ENCODE results near the gene RUNDC3A.
A peak's percentile ranks its signal among the peaks of the same experiment; 100 is the strongest.

RUNDC3A gene

DNA sequence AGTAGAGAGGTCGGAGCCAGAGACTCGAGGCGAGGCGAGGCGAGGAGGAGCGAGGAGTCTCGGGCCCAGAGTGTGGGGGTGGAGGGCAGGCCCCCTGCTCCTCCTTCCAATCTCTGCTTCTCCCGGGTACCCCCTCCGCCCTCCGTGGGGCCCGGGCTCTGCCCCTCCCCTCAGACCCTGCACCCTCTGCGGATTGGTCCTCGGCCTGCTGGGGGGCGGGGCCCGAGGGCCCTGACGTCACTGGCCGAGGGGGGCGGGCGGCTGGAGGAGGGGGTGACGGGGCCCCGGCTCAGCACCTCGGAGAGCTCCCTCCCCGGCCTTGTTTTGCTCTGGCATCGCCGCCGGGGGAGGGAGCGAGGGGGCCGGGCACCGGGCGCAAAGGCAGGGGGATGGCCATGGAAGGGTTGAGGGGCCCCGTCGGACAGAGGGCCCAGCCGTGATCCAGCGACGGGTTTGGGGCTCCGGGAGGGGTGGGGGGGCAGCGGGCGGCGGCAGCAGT lies at the start of gene RUNDC3A:
TSS of gene RUNDC3A (plus strand) at position 282 of the 499 bp plus-strand sequence. CDS start 232 bp downstream, outside the sequence.
- no peak for DNase-seq (ENCODE audit: low read depth, low spot score)

DNA sequence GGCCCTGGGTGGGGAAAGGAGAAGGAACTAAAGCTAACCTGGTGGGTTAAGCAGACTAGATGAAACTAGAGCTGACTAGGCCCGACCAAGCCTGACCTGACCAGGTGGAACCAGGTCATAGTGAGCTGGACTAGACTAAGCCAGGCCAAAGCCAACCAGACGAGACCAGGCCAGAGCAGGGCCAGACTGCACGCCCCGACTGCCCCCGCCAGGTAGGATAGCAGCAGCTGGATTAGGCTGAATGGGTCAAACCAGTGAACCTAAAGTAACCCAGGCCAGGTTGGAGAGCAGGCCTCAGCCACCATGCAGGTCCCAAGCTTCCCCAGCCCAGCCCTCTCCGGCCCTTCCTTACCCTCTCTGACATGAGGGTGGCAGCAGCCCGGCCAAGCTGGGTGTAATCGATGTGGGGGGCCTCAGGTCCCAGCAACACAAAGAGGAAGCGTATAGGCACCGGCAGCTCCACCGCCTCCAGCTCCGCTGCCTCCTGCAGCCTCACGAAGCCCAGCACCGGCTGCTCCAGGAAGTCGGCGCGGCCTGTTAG lies 49.5 kb upstream of the RUNDC3A start:
- DNase-seq (ENCODE audit: low read depth, low spot score) = no peak

DNA sequence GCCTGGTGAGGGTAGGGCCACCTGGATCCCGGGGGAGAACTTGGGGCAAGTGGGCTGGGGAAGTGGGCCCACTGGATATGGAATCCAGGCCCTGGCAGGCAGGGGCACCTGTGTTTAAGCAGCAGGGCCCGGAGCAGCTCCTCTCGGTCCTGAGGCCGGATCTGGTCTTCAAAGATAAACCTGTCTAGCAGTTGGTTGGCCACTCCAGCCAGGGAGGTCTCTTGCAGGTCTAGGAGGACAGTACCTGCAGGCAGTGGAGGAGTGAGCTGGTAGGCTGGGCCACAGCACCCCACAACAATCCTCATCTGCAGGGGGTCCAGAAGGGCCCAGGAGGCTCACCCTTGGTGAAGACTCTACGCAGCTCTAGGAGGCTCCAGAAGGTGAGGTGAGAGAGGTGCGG lies 48.1 kb upstream of the RUNDC3A start:
- no peak for DNase-seq (ENCODE audit: low read depth, low spot score)

DNA sequence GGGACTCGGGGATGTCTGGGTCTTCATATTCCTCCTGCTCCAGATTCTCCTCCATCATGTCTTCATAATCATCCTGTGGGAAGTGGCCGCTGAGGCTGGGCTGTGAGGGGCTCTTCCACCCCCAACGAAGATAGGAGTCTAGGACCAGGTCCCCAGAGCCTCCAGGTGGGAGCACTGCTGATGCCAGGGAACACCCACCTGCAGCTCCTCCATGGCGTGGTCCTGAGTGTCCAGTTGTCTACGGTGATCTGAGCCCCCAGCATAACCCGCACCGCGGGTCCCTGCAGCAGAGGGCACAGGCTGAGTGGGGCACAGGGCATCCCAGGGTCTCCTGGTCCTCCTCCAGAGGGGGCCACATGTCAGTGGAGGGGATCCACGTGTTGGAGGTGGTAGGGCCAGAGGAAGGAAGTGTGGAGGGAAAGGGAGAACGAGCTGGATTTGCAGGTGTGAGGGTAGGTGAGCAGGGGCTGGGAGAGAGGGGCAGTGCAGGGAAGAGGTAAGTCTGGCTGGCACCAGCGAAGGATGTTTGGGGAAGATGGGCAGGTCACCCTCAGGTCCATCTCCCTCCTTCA lies 45.7 kb upstream of the RUNDC3A start:
- DNase-seq (ENCODE audit: low read depth, low spot score) = no peak

DNA sequence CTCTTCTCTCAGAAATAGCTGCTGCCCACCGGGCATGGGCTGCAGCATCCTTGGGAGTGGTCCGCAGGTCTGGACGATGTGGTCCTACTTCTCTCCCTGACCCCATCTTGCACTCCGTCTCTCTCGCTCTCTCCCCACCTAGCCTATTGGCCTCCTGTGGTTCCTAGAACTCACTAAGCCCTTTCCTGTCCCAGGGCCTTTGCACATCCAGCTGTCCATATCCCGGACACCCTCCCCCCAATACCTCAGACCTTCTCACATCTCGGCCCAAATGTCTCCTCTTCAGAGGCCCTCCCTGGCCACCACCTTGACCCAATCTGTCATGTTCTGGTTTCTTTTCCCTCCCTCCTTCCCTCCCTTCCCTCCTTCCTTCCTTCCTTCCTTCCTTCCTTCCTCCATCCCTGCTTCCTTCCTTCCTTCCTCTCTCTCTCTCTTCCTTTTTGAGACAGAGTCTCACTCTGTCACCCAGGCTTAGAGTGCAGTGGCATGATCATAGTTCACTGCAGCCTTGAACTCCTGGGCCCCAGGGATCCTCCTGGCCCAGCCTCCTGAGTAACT lies 45.0 kb upstream of the RUNDC3A start:
- DNase-seq (ENCODE audit: low read depth, low spot score) = no peak

DNA sequence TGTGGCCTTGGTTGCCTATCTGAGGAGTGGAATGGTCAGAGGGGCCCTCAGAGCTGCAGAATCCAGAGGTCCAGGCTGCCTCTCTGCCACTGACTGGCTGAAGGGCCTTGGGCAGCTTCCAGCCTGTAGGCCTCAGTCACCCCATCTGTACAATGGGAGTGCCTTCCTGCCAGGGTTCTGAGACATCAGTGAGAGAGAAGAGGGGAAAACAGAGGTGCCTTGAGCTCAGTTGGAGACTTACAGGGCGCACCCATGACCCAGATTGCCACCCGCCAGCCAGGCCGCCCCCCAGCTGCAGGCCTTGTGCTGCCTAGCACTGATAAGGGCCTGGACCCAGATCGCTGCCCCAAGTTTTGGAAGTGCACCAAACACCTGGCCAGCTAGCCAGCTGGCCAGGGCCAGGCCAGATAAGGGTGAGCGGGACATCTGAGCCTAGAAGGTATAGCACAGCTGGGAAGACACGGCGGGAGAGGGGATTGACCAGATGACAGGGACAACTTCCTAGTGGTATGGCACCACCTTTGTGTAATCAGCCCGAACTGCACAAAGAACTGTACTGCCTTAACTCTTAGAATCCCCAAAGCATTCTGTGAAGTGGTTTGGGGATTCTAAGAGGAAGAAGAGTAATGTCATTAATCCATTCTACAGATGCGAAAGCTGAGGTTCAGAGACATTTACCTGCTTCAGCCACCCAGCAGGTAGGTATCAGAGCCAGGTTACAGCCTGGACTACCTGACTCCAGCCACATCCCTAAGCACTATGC lies 41.8 kb upstream of the RUNDC3A start:
- DNase-seq (ENCODE audit: low read depth, low spot score) = no peak

DNA sequence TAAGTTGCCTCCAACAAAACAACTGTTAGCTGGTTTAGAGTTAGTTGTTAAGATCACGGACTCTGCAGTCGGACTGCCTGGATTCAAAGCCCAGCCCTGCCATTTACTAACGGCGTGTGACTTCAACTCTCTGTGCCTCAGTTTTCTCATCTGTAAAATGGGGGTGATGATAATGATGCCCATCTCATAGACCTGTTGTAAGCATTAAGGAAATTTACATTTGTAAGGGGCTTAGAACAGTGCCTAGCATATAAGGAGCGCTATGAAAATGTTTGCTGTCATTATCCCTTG lies 41.3 kb upstream of the RUNDC3A start:
- DNase-seq (ENCODE audit: low read depth, low spot score) = no peak

DNA sequence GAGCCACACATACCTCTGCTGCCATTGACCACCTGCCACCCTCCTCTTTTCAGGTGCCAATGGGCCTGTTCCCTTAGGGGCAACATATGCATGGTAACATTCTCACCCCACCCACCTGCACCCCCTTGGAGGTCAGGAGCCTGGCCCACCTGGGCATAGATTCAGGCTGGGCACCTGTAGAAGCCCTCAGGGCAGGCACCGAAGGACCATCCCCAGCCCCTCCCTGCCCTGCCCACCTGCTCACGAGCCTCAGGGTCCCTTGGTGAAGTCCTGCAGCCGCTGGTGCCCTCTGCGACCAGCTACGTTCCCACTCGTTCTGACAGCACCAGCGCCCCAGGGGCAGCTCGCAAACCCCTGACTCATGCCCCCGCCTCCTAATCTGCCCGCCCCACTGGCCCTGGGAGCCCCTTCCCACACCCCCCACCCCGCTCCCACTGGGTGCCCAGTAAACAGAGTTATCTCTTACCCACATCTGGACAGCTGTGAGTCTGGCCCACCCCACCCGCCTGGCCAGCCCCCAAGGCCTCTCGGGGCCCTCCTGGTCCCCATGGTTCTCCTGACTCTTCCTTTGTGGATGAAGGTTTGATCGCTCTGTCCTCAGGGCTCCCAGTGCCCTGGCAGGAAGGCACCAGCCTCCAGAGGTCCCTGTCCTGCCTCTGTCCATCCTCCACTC lies 40.4 kb upstream of the RUNDC3A start, which contains the start of gene SLC4A1:
TSS of gene SLC4A1 (minus strand) at position 318 of the 673 bp plus-strand sequence. CDS start 5,269 bp downstream, outside the sequence.
- no peak for DNase-seq (ENCODE audit: low read depth, low spot score)

DNA sequence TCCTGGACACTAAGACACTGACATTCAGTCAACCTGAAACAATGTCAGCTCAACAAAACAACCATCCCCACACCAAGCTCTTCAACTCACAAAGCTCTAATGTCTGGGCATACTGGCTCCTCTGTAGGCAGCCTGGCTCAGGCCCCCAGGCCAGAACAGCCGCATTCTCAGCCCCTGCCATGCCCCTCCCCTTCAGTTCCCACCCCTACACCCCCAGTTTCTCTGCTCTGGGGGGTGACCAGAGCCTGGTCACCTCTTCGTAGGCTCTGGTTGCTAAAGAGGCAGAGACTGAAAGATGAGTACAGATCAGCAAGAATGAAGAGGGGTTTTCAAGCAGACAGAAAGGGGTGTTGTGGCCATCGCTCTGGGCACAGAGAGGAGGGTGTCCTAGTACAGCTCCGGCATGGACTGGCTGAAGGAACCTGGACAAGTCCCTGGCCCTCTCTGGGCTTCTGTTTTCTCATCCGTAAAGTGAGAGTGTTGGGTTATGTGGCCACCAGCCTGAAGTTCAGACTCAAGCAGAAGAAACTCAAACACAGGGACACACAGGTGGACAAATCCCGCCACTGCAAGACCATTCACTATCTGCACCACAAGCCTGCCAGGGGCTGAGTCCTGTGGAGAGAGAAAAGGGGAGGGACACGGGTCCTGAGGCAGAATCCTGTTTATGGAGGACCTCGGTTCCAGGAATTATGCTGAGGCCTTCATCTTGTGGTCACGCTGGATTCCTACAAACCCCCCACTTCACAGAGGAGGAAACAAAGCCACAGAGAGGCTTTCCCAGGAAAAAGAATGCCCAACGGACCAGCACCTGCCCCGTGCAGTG lies 39.5 kb upstream of the RUNDC3A start:
- no peak for DNase-seq (ENCODE audit: low read depth, low spot score)

DNA sequence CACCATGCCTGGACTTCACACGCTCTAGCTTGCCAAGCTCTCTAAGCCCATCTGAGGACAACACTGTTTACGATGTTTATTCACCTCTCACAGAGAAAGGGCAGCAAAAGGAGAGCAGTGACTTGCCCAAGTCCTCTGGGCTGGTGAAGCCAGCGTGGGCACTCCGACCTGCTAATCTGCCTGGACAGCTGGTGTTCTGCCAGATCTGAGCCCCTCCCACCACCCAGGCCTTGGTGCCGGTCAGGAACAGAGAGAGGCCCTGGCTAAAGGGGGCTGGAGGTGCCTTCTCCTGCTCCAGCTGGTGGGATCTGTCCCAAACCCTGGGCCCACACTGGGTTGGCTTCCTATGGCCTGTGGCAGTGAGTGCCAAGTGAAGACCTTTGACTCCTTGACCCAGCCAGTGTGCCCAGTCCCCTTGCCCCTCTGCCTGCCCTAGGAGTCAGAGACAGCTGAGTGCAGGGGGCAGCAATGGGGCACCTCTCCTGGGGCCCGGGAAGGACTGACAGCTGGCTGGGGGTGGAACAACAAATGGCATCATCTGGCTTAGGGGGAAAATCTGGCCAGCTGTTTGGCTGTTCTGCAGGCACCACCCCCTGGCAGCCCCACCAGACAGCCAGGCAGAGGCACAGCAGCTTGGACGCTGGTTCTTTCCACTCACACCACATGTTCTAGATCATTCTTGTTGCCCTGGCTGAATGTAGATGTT lies 38.7 kb upstream of the RUNDC3A start:
- no peak for DNase-seq (ENCODE audit: low read depth, low spot score)

DNA sequence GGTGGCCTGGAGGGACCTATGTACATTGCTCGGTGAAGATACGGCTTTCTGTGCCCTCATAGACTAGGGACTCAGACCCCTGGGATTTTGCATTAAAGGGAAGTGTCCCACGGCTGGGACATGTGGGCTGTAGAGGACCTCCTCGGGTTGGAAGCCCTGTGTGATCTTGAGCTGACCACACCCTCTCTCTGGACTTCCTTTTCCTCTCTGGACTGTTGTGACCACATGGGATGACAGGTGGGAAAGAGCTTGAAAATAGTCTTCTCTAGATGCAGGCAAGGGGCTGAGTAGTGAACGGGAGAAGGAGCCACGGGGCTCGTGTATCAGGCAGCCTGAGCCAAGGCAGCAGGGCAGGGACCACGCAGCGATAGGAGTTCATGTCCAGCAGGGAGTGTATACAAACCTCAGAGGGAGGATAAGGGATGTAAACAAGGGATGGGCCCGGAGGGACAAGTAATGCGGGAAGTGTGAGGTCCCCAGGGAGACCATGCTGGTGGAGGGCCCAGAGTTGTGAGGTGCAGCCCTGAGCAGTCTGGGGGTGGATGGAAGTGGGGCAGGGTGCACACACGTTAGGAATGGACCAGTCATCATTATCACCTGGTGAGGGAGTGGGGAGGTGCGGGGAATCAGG lies 36.0 kb upstream of the RUNDC3A start:
- DNase-seq (ENCODE audit: low read depth, low spot score) = no peak

DNA sequence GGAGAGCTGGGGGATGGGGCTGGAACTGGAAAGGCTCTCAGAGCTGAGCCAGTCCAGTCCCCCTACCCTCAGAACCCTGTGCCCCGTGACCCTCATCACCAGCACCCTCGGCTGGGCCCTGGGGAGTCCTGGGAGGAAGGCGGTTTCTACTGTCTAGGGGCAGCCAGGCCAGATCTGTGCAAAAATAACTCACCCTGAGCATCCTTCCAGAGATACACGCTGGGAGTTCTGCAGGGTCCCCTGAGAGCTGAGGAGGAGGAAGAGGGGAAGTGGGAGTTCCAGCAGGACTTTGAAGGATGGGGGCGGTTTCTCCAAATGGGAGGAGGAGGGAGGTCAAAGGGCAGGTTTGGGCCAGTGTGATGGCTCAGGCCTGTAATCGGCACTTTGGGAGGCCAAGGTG lies 35.4 kb upstream of the RUNDC3A start:
- no peak for DNase-seq (ENCODE audit: low read depth, low spot score)

DNA sequence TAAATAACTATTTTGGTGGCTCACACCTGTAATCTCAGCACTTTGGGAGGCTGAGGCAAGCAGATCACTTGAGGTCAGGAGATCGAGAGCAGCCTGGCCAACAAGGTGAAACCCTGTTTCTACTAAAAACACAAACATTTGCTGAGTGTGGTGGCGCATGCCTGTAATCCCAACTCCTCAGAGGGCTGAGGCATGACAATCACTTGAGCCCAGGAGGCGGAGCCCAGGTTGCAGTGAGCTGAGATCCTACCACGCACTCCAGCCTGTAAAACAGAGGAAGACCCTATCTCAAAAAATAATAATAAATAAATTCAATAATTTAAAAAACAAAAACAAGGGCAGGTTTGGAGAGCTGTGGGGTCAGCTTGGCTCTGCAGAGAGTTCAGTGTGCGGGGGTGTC lies 34.8 kb upstream of the RUNDC3A start:
- no peak for DNase-seq (ENCODE audit: low read depth, low spot score)

DNA sequence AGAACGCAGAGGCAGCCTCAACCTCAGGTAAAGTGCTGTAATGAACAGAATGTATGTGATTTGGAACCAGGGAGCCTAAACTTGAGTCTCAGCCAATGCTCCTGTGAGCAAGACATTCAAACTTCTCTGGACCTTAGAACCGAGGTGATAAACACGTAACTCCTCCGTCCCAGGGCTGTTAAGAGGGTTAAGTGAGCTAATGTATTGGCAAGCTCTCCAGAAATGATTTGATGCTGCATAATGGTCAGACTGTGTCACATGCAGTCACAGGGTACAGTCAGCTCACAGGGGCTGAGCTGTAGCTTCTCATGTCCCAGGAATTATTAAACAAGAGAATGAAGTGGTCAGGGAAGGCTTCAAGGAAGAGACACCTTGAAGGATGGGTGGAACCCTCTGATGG lies 30.4 kb upstream of the RUNDC3A start:
- no peak for DNase-seq (ENCODE audit: low read depth, low spot score)

DNA sequence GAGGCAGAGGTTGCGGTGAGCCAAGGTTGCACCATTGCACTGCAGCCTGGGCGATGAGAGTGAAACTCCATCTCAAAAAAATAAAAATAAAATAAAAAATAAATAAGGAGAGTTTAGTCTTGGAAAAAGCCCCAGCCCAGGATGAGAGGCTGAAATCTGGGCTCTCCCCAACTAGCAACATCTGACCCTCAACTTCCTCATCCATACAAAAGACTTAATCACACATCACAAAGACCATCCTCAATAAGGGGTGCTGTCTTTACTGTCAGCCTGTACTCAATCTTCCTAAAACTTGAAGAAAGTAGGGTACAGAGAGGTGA lies 29.1 kb upstream of the RUNDC3A start:
- no peak for DNase-seq (ENCODE audit: low read depth, low spot score)

DNA sequence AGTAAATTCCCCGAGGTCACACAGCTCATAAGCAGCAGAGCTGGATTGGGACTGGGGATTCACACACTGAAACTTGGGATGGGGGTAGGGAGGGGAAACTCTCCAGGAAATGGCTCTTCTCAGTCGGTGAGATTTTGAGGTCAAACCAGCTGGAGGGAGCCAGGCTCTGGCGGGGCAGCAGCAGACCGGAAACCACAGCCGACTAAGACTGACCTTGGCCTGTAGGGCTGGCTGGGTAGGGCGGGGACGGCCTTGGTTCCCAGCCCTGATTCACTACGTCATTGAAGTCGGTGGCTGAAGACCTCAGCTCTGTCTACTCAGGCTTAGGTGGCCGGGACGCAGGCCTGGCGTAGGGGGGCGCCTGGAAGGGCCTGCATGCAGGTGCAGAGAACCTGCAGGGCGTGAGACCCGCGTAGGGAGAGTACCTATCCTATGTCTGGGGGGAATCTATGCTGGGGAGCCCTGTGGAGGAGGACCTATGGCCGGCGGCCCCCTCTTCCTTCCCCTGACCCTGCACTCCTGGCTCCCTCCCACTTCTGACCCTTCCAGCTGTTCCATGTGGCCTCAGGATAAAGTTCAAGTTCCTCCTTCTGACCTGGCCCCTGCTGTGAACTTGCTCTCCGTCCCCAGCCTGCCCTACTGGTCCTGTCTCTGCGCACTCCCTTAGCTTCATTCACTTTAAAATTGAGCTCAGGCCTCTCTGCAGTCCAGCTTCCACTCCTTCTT lies 28.6 kb upstream of the RUNDC3A start:
- peak; percentile 38 for DNase-seq (ENCODE audit: low read depth, low spot score)

DNA sequence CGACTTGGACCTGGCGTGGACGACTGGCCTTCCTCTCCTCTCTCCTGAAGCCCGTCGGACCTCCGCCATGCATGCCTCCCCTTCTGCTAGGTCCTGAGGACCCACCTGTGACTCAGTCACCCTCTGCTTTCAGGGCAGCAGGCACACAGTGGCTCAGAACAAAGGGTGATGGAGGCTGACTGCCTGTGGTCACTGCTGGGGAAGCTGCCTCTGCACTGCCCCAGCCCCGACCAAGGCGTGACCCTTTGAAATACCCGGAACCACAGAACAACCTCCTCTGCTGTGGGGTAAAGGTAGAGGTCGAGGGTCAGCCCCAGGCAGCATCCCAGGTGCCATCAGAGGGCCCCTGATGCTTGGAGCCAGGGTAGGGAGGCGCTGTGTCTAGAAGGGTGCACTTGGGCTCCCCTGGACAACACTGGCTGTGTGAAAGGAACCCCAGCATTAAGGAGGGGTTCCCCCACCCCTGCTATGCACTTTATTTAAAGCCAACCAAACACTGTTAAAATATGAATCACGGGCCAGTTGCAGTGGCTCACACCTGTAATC lies 27.9 kb upstream of the RUNDC3A start:
- no peak for DNase-seq (ENCODE audit: low read depth, low spot score)

DNA sequence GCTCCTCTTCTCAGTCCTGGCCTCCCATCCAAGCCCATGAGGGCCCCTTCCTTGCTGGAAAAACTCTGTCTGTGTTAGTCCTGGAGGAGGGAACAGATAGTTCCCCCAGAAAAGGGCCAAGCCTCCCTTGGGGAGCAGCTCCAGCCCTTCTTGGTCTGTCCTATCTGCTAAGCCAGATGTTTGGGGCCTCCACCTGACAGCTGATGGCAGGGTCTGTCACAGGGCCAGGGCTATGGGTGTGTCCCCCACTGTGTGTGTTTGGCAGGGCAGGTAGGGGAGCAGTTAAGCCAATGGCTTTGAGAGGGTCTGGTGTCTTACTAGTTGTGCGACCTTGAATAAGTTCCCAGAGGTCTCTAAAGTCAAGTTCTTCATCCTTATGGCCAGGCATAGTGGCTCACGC lies 26.8 kb upstream of the RUNDC3A start:
- DNase-seq (ENCODE audit: low read depth, low spot score) = no peak

DNA sequence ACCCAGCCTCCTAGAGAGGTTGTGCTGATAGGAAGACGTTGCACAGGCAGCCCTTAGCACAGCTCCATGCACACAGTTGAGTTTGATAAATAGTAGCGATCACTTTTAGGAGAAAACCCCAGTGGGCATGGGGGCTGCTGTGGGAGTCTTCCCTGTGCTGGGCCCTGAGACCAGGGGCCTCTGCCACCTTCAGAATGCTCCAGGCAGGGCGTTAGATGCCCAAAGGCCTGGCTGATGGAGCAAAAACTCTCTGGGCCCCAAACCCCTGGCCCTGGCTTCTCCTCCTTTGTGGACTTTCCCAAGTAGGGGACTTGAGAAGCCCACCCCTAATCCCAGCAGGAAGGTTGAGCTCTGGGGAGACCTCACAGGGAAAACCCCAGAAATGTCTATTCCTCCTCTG lies 26.1 kb upstream of the RUNDC3A start:
- no peak for DNase-seq (ENCODE audit: low read depth, low spot score)

All from brain pericyte (primary cell).